NB4 (cell line): Measurements from ENCODE around the gene NHERF1.

Experiments
- DNase-seq: peaks from one replicate; pipeline ENCODE4 v3.0.0; 2010; ENCODE audit warnings: low read depth
- H3K4me3 ChIP-seq: one replicate; pipeline ENCODE4 v1.5.1; 2011; ENCODE audit warnings: mild to moderate bottlenecking, low read depth, low read length, moderate library complexity
- MAX ChIP-seq: IDR thresholded peaks from 2 replicates; pipeline ENCODE4 v1.6.1; 2011; ENCODE audit warnings: low read depth, low read length
- MYC ChIP-seq: IDR thresholded peaks from 2 replicates; pipeline ENCODE4 v1.6.1; 2011; ENCODE audit warnings: low read depth, low read length
- POLR2A ChIP-seq: IDR thresholded peaks from 2 replicates; pipeline ENCODE4 v1.6.1; 2011; ENCODE audit warnings: mild to moderate bottlenecking; ENCODE audit not compliant: insufficient read length; ENCODE audit errors: extremely low read depth
- TF ChIP-seq, protein P1 (sequence below): IDR thresholded peaks from one replicate; pipeline ENCODE4 v1.5.1; 2012; ENCODE audit warnings: low read depth, low read length

Gene NHERF1

GRCh38 chr17:74773414-74773813 lies 25.0 kb downstream of the NHERF1 start:
- H3K4me3 ChIP-seq = no peak overlapping the region

GRCh38 chr17:74773871-74774286 lies 25.5 kb downstream of the NHERF1 start:
- no peak overlapping the region for H3K4me3 ChIP-seq
- peak; percentile 12 for DNase-seq
- no peak for TF ChIP-seq MAX
- no peak for TF ChIP-seq POLR2A
- TF ChIP-seq MYC = no peak
- TF ChIP-seq, protein P1, sequence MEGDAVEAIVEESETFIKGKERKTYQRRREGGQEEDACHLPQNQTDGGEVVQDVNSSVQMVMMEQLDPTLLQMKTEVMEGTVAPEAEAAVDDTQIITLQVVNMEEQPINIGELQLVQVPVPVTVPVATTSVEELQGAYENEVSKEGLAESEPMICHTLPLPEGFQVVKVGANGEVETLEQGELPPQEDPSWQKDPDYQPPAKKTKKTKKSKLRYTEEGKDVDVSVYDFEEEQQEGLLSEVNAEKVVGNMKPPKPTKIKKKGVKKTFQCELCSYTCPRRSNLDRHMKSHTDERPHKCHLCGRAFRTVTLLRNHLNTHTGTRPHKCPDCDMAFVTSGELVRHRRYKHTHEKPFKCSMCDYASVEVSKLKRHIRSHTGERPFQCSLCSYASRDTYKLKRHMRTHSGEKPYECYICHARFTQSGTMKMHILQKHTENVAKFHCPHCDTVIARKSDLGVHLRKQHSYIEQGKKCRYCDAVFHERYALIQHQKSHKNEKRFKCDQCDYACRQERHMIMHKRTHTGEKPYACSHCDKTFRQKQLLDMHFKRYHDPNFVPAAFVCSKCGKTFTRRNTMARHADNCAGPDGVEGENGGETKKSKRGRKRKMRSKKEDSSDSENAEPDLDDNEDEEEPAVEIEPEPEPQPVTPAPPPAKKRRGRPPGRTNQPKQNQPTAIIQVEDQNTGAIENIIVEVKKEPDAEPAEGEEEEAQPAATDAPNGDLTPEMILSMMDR = no peak

More at GRCh38 chr17:74773414-74773813, 25.0 kb downstream of the NHERF1 start:
- no peak for TF ChIP-seq MAX
- no peak for DNase-seq

DNA sequence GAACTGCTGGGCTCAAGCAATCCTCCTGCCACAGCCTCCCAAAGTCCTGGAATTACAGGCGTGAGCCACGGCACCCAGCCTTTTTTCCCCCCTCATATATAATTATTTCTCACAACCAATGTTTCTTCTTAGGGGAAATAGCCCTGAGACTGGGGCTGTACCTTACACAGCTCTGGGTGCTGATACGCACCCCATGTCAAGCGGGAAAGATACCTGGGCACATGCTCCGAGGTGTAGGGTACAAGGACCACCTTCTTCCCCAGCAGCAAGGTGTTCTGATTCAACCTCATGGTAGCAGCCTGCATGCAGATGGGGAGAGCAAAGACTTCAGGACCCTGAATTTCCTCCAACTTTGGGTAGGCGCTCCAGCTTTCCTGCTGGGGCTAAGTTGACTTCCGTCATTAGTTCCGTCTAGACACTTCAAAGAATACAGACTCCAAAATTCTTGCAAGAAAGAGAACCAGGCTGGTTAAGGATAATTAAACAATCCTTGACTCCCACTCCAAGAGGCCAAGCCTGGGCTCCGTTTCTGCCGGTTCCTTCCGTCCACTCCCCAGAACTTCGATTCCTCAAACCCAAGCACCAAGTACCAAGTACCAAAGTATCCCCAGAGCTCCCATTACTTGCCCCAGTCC lies 27.1 kb downstream of the NHERF1 start:
- TF ChIP-seq MAX (0 out of 2 replicates have a peak, but pooled peaks have one; percentile 5), POLR2A (no peak)
- no peak for DNase-seq
- peak overlapping the region; percentile 98 for H3K4me3 ChIP-seq

- peak within 1 kb of the TSS; percentile 98 for H3K4me3 ChIP-seq
- TF ChIP-seq MYC (peak; percentile 90), POLR2A (peak; percentile 60), MAX (peak; percentile 89)
- TF ChIP-seq, protein P1 = no peak
- peak; percentile 97 for DNase-seq
Observed at GRCh38 chr17:74776044-74776962, 27.9 kb downstream of the NHERF1 start, which contains the start of gene NAT9. TSS of gene NAT9 (minus strand) at chr17:74776345. CDS start at chr17:74775698, 647 bp downstream.

GRCh38 chr17:74776990-74777389 lies 28.6 kb downstream of the NHERF1 start:
- H3K4me3 ChIP-seq = peak overlapping the region; percentile 83
- TF ChIP-seq POLR2A (no peak), MAX (no peak), MYC (no peak)
- TF ChIP-seq, protein P1 = no peak
- DNase-seq = peak; percentile 42

DNA sequence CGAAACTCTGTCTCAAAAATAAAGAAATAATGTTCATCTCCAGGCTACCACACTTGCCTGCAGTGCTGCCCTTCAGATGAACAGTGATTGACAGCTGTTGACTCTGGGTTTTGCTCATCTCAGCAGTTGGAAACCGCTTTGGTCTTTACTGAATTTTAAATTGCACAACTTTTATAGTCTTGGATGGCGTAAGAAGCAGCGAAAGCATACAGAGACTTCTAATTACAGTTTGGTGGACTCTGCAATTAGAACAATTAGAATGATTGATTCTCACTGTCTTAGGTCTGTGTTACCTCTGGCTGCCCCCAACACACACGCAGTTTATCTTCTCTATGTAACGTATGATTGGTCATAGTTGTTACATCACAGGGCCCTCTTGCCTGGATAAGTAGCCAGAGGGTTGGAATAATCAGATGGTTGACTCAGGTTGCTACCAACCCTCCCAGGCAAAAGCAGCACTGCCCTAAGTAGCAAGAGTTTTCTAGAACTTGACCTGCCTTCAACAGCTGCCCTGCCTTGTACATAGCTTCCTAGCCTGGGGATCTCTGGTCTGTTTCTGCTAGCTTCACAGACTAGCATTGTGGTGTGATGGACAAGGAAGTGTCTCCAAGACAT lies 29.6 kb downstream of the NHERF1 start:
- H3K4me3 ChIP-seq = peak overlapping the region; percentile 83
- DNase-seq = peak; percentile 85
- TF ChIP-seq, protein P1 = no peak
- TF ChIP-seq MYC (no peak), MAX (peak; percentile 41), POLR2A (no peak)
